Mucosa of rectum (tissue), 2 donors: ENCODE data around the gene DPF1.

Source experiments
- H3K27ac ChIP-seq, 2 donors: one replicate each; pipeline ENCODE4 v1.7.0; 2013; ENCODE audit warnings: inconsistent platforms in 2 of 2, low read depth in 2 of 2, low read length in 2 of 2
- H3K27me3 ChIP-seq, 2 donors: one replicate each; pipeline ENCODE4 v1.7.0; 2013; ENCODE audit warnings: low read length in 2 of 2; ENCODE audit not compliant: control insufficient read depth in 2 of 2, insufficient read depth in 2 of 2
- H3K36me3 ChIP-seq, 2 donors: one replicate each; pipeline ENCODE4 v1.7.0; 2013; ENCODE audit warnings: low read length in 2 of 2; ENCODE audit not compliant: control insufficient read depth in 2 of 2, insufficient read depth in 2 of 2
- H3K4me1 ChIP-seq, 2 donors: one replicate each; pipeline ENCODE4 v1.7.0; 2013; ENCODE audit warnings: low read length in 2 of 2, mild to moderate bottlenecking in 1 of 2; ENCODE audit not compliant: control insufficient read depth in 2 of 2, insufficient read depth in 2 of 2
- H3K4me3 ChIP-seq, 2 donors: one replicate each; pipeline ENCODE4 v1.7.0; 2013; ENCODE audit warnings: low read length in 2 of 2
- H3K9ac ChIP-seq, 2 donors: one replicate each; pipeline ENCODE4 v1.7.0; 2013; ENCODE audit warnings: low read length in 2 of 2, low read depth in 1 of 2, mild to moderate bottlenecking in 1 of 2
- H3K9me3 ChIP-seq, 2 donors: one replicate each; pipeline ENCODE4 v1.7.0; 2013; ENCODE audit warnings: low read length in 2 of 2; ENCODE audit not compliant: control insufficient read depth in 2 of 2
- donor health status: healthy.
- donor health status: Normal muscosa, but diverticular disease.

Gene DPF1

GRCh38 chr19:38250821-38251563 is 27.0 kb upstream of the DPF1 start:
- Histone ChIP-seq H3K27me3 (no peaks in the 10 kb centered on the region), H3K9me3 (no peaks in the 10 kb centered on the region), H3K36me3 (no peaks in the 10 kb centered on the region), H3K9ac (peak overlapping the region; percentile 16 to 47), H3K27ac (peak overlapping the region; percentile 78 to 82), H3K4me3 (peak overlapping the region; percentile 26 to 37), H3K4me1 (peaks cover 15 to 23% of the 10 kb centered on the region in 2 donors)

- Histone ChIP-seq H3K9me3 (no peaks in the 10 kb centered on the region), H3K4me1 (peaks cover 14 to 19% of the 10 kb centered on the region in 2 donors), H3K36me3 (no peaks in the 10 kb centered on the region), H3K27ac (peak overlapping the region; percentile 78 to 82), H3K4me3 (peak overlapping the region in 1 of 2 donors; percentile 26), H3K9ac (no peak overlapping the region), H3K27me3 (no peaks in the 10 kb centered on the region)
Observed at GRCh38 chr19:38250428-38250820, 26.4 kb upstream of the DPF1 start.

DNA sequence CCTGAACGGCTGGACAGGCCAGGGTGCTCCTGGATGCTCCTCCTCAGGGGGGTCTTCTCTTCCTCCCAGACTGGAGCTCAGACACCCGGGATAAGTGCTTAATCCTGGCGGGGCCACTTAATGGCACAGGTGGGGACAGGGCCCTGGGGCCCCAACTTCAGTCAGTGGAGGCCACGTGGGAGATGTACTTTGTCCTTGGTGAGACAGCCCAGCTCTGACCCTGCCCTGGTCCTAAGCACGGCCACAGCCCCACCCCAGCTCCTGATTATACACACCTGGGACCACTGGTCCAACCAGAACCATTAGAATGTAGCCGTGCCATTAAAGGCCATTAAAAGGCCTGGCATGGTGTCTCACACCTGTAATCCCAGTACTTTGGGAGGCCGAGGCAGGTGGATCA is 24.4 kb upstream of the DPF1 start:
- Histone ChIP-seq H3K27ac (peak overlapping the region in 1 of 2 donors; percentile 56), H3K9ac (no peak overlapping the region), H3K4me1 (peaks cover 20 to 28% of the 10 kb centered on the region in 2 donors)

DNA sequence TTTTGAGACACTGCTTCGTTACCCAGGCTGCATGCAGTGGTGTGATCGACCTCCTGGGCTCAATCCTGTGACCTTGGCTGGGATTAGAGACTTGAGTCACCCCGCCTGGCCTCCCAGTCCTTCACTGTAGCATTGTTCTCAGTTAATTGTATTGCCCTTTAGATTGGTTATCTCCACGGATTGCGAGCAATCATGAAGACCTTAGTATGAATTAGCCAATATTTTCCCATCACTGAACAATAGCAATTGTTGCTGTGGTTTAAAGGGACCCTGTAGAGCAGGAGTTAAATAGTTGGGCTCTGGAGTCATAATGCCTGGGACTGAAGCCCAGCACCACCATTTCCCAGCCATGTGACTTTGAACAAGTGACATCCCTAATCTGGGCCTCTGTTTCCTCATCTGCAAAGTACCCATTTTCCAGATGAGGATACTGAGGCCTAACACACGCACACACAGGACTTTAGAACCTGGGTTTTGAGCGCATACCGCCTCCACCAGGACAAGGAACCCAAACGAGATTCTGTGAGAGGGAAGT is 23.8 kb upstream of the DPF1 start:
- no peaks in the 10 kb centered on the region for H3K9me3 ChIP-seq
- no peak overlapping the region for H3K4me3 ChIP-seq
- peaks cover 20 to 28% of the 10 kb centered on the region in 2 donors for H3K4me1 ChIP-seq
- peak overlapping the region in 1 of 2 donors; percentile 56 for H3K27ac ChIP-seq
- H3K36me3 ChIP-seq: no peaks in the 10 kb centered on the region
- H3K9ac ChIP-seq: no peak overlapping the region
- no peaks in the 10 kb centered on the region for H3K27me3 ChIP-seq

More for the DNA sequence above, 24.4 kb upstream of the DPF1 start:
- Histone ChIP-seq H3K36me3 (no peaks in the 10 kb centered on the region), H3K27me3 (no peaks in the 10 kb centered on the region), H3K4me3 (no peak overlapping the region), H3K9me3 (no peaks in the 10 kb centered on the region)

DNA sequence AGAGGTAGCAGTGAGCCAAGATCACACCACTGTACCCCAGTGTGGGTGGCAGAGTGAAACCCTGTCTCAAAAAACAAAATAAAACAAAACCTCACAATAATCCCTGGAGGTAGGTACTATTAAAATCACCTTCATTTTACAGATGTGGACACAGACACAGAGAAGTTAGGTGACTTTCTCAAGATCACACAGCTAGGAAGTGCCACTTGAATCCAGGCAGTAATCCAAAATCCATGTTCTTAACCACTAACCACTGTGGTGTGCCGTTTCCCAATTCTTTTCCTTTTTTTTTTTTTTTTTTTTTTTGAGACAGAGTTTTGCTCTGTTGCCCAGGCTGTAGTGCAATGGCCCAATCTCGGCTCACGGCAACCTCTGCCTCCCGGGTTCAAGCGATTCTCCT is 23.1 kb upstream of the DPF1 start:
- H3K27me3 ChIP-seq: no peaks in the 10 kb centered on the region
- H3K4me3 ChIP-seq: no peak overlapping the region
- H3K9me3 ChIP-seq: no peaks in the 10 kb centered on the region
- peaks cover 20 to 28% of the 10 kb centered on the region in 2 donors for H3K4me1 ChIP-seq
- no peak overlapping the region for H3K27ac ChIP-seq
- H3K9ac ChIP-seq: no peak overlapping the region
- H3K36me3 ChIP-seq: no peaks in the 10 kb centered on the region

- no peak overlapping the region for H3K4me3 ChIP-seq
- no peaks in the 10 kb centered on the region for H3K9me3 ChIP-seq
- peaks cover 14 to 19% of the 10 kb centered on the region in 2 donors for H3K4me1 ChIP-seq
- H3K9ac ChIP-seq: no peak overlapping the region
- no peaks in the 10 kb centered on the region for H3K36me3 ChIP-seq
- H3K27ac ChIP-seq: no peak overlapping the region
- no peaks in the 10 kb centered on the region for H3K27me3 ChIP-seq
Observed at GRCh38 chr19:38245826-38246498, 21.9 kb upstream of the DPF1 start.

GRCh38 chr19:38243279-38243673 is 19.3 kb upstream of the DPF1 start:
- no peaks in the 10 kb centered on the region for H3K9me3 ChIP-seq
- H3K27ac ChIP-seq: no peak overlapping the region
- no peaks in the 10 kb centered on the region for H3K36me3 ChIP-seq
- H3K9ac ChIP-seq: peak overlapping the region in 1 of 2 donors; percentile 38
- H3K4me1 ChIP-seq: peaks cover 6 to 12% of the 10 kb centered on the region in 2 donors
- no peaks in the 10 kb centered on the region for H3K27me3 ChIP-seq
- H3K4me3 ChIP-seq: no peak overlapping the region

DNA sequence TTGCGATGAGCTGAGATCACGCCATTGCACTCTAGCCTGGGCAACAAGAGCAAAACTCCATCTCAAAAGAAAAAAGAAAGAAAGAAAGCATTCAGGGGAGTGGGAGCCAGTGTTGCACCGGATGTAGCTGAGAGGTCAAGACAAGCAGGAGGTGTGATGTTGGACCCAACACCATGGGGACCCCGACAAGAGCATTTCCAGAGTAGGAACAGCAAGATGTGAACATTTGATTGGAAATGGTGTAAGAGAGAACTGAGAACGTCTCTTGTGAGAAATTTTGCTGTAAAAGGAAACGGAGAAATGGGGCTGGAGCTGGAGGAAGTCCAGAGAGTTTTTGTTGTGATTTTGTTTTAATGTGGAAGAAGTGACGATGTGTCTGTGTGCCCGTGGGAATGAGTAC is 15.8 kb upstream of the DPF1 start:
- Histone ChIP-seq H3K4me3 (no peak overlapping the region), H3K27ac (no peak overlapping the region), H3K36me3 (no peaks in the 10 kb centered on the region), H3K9me3 (no peaks in the 10 kb centered on the region), H3K9ac (no peak overlapping the region), H3K4me1 (peaks cover 3 to 9% of the 10 kb centered on the region in 2 donors), H3K27me3 (no peaks in the 10 kb centered on the region)

- Histone ChIP-seq H3K27me3 (peaks cover 5 to 8% of the 10 kb centered on the region in 2 donors), H3K27ac (no peak overlapping the region)
Observed at GRCh38 chr19:38234615-38235014, 10.6 kb upstream of the DPF1 start.

GRCh38 chr19:38233740-38234251 is 9.8 kb upstream of the DPF1 start:
- H3K4me3 ChIP-seq: no peak overlapping the region
- H3K27me3 ChIP-seq: peaks cover 7 to 11% of the 10 kb centered on the region in 2 donors
- H3K9me3 ChIP-seq: no peaks in the 10 kb centered on the region
- no peaks in the 10 kb centered on the region for H3K36me3 ChIP-seq
- H3K9ac ChIP-seq: no peak overlapping the region
- H3K4me1 ChIP-seq: no peaks in the 10 kb centered on the region
- H3K27ac ChIP-seq: no peak overlapping the region

More at GRCh38 chr19:38234615-38235014, 10.6 kb upstream of the DPF1 start:
- Histone ChIP-seq H3K9me3 (no peaks in the 10 kb centered on the region), H3K9ac (no peak overlapping the region), H3K4me1 (no peaks in the 10 kb centered on the region), H3K36me3 (no peaks in the 10 kb centered on the region), H3K4me3 (no peak overlapping the region)
